COR-L47 (cell line): ENCODE measurements around the gene AUTS2.

Experiments
- DNase-seq: peaks from one replicate; lab custom pipeline; 2025; lab: John Stamatoyannopoulos, UW

Gene AUTS2

DNA sequence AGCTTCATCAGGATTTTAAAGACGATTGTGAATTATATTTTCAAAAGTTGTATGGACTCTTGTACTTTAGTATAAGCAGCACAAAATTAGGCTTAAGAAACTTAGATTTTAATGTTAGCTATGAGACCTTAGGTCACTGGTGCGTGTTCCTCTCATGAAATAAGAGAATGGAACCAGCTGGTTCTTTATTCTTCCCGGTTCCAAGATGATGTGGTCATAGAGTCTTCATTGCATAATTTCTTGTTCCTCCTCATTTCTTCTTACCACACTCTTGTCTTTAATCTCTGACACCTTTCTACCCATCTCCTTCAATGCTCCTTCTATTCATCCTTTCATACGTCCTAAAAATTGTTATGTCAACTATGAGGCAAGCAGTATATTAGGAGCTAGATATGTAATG is 437.2 kb downstream of the AUTS2 start:
- DNase-seq: no peak

DNA sequence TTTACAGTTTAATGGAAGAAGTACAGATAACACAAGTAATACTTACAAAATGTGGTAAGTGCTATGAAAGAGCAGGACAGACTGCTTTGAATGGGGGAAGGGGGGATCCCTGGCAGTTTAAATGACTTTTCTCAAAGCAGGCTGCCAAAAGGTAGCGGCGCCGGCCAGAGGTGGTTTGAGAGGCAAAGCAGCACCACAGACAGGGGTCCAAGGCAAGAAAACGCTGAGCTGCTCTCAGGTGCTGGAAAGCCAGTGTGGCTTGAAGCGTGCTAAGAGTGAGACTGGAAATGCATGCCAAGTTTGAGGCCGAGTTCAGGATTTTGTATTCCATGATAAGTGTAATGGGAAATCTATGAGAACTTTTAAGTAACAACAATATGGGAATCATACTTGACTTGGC is 437.7 kb downstream of the AUTS2 start:
- DNase-seq: no peak

DNA sequence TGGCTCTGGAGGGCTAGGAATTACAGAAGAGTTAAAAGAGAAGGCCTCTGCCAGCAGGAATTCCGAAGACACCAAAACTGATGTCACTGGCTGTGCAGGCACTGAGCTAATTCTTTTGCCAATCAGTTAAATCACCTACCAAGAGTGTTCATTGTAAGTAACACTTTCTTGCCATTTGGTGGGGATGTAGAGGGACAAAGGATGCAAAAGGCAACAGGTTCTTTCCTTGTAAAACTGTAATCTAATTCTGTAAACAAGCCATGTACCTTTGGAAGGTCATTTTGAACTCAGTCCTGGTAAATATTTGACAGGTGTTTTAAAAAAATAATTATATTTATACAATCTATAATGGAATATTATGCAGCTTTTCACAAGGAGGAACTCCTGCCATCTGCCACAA is 438.4 kb downstream of the AUTS2 start:
- DNase-seq: no peak

GRCh38 chr7:70037171-70037933 is 439.1 kb downstream of the AUTS2 start:
- DNase-seq: no peak

GRCh38 chr7:70040051-70040450 is 441.8 kb downstream of the AUTS2 start:
- DNase-seq: no peak

DNA sequence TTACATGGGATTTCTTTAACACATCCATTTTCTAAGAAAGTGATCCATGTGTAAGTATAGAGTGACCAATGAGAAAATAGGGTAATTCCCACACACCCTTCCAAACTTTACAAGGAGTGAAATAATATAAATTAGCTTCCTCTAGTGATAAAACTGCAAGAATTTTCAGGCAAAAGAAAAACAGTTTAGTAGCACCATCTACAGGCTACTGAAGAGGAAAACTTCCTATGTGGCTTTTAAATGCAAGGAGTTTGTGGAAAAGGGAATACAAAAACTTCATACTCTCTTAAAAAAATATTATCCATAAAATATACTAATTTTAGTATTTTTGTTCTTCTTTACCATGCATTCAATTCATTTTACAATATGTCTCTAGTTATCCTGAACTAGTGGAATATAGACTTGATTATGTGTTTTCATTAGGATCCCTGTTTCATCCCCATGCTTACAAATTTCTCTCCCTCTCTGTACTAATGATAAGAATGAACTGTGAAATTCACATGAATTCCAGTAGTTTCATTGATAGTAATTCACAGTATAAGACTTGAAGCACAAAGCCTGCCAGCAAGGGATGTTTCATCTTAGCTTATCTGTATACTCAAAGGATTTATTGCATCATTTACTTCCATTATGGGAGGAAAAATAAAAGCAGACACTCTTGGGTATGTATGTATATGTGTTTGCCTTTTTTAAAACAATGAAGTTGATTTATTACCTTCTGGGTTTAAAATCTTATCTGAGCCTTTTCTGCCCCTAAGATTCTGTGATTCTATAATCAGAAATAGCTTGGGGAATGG is 442.9 kb downstream of the AUTS2 start:
- DNase-seq: peak; percentile 17

DNA sequence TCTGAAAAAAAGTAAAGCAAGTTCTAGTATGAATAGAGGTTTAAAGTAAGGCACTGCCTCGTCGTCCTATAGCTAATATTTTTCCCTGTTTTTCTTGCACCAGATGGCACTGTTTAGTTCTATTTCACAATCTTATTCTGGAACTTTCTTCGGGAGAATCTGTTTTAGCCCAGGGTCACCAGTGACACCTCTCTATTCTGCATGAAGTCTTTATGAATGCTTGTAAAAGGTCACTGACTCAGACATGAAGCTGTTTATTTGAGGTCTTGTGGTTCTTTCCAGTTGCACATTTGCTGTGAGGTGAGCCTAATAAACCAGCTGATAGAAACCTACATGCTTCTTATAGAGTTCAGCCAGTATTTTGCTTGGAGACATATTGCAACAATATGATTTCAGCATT is 444.3 kb downstream of the AUTS2 start:
- DNase-seq: no peak

GRCh38 chr7:70043015-70043538 is 444.8 kb downstream of the AUTS2 start:
- DNase-seq: no peak

- DNase-seq: no peak
Measured at GRCh38 chr7:70044064-70044463, 445.8 kb downstream of the AUTS2 start.

DNA sequence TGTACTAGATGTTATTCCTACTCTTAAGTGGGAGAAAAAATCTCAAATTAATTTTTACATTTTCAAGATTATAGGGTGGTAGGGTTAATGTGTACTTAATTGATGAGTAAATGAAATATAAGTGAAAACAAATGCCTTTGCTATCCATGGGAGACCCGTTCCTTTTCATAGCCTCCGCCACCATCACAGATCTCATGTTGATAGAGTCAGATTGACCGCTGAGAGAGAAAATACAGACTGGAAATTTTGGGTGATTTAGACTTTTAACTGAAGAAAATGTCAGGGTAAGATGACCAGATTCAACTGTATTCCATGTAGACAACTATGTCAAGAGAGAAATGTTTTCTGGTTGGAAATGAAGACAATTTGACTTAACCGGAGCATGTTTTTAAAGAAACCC is 446.2 kb downstream of the AUTS2 start:
- DNase-seq: no peak

- DNase-seq: no peak
Measured at GRCh38 chr7:70044981-70045380, 446.7 kb downstream of the AUTS2 start.

- no peak for DNase-seq
Measured at GRCh38 chr7:70047384-70047783, 449.1 kb downstream of the AUTS2 start.

GRCh38 chr7:70047891-70048448 is 449.7 kb downstream of the AUTS2 start:
- no peak for DNase-seq

DNA sequence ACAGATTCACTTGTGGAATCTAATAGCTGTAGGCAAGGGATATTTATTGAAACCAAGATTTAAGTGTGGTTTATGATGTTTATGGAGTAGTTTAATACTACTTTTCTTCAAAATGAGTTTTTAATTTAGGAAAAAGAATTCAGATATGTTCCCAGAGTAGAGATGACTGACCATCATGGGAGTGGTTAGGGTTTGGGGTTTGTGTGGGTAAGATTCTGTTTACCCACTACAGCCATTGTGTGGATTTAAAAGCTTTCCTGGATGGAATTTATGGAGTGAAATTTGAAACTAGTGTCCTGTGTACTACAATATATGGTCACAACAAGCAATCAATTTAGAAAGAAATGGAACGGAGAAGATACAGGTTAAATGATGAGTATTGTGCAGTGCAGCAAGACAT is 453.5 kb downstream of the AUTS2 start:
- DNase-seq: no peak

DNA sequence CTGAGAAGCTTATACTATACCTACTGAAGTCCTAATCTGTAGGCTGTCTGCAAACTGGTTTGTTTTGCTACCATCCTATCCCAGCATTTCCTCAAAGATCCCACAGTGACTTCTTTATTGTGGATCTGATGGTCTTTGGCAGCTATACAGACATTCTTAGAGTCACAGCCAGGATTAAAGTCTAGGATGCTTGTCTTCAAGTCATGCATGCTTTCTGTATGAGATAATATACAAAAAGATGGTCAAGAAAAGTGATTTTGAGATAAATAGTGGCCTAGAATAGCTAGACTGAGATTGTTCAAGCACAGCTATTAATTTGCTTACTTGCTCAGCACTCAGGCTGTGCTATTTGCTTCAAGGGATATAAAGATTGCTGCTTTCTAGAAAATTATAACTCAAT is 454.4 kb downstream of the AUTS2 start:
- no peak for DNase-seq

- no peak for DNase-seq
Measured at GRCh38 chr7:70053421-70053820, 455.1 kb downstream of the AUTS2 start.

DNA sequence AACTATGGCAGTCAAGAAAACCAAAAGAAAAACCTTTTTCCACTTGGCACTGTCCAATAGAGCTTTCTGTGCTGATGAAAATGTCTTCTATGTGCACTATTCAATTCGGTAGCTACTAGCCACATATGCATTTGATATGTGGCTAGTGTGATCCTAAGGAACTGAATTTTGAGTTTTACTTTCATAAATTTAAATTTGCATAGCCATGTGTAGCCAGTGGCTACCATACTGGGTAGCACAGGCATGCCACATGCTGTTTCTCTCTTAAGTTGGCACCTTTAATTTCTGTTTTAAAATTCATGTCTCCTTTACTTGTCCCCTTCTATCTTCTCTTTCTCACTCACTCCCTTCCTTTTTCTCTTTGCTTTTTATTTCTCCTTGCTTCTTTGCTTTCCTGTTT is 455.7 kb downstream of the AUTS2 start:
- DNase-seq: no peak

GRCh38 chr7:70056363-70056762 is 458.1 kb downstream of the AUTS2 start:
- DNase-seq: no peak

DNA sequence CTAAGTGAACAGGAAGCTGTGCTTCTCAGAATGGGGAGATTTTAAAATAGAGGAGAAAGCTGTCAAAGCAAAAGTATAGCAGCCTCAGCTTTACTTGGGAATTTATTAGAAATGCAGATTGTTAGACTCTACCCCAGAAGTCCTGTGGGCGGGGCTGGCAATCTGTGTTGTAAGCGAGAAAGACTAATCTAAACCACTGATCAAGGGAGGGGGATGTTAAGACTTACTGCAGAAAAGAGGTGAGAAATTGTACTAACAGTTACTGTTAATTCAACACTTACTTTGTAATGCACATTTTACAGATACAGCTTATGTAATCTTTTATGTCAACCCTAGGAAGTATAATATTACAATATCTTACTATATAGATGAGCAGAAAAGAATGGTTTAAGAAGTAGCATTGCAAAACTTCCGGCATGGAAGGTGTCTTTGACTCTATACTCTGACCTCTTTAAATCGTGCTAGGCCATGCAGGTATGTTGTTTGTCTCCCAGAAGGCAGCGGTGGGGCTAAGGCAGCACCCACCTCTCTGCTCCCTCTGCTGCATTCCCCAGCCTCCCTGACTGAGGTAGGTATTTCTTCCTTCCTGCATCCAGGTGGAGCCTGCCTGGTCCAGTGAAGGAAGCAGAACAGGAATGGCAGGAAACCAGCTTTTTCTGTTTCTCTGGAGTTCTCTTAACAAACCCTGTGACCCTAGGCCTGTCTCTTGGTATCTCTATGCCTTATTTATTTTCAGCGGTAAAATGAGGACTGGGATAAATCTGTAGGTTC is 462.2 kb downstream of the AUTS2 start:
- no peak for DNase-seq

DNA sequence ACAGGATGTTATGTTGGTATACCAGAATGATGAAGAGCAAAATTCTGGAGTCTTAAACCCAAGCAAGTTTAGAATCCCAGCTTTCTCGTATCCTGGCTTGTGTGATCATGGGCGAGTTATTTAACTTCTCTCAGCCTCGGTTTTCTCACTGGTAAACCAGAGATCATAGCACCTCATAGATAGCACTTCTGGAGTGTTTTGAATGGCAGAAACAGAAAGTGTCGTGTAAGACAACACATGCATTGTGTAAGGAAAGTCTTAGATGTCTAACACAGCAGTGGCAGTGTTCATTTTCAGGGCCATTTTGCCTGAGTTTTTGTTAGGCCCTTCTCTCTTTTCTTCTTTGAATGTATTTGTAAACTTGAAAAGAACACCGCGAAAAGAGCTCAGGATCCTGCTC is 465.1 kb downstream of the AUTS2 start:
- no peak for DNase-seq

GRCh38 chr7:70063927-70064326 is 465.7 kb downstream of the AUTS2 start:
- DNase-seq: no peak

GRCh38 chr7:70066844-70067243 is 468.6 kb downstream of the AUTS2 start:
- no peak for DNase-seq
